ENCODE data around the gene DEDD.
A peak's percentile ranks its signal among the peaks of the same experiment; 100 is the strongest.

- peak in 1 of 6 experiments; percentile 33 for TF ChIP-seq CTCF (IDR thresholded peaks at IDR 0.05)
- peak in 1 of 2 donors; percentile 36 for TF ChIP-seq POLR2A (IDR thresholded peaks at IDR 0.05)
These were observed 34.0 kb downstream of the DEDD start, which contains the start of gene KLHDC9 for GRCh38 chr1:161098210-161099068.
